ENCODE data around the gene BRF1.

Gene BRF1

GRCh38 chr14:105223770-105224544 lies 76.8 kb downstream of the BRF1 start:
- no peak for DNase-seq

GRCh38 chr14:105223260-105223659 lies 77.5 kb downstream of the BRF1 start:
- no peak for DNase-seq

GRCh38 chr14:105221598-105222178 lies 79.1 kb downstream of the BRF1 start:
- no peak for DNase-seq

DNA sequence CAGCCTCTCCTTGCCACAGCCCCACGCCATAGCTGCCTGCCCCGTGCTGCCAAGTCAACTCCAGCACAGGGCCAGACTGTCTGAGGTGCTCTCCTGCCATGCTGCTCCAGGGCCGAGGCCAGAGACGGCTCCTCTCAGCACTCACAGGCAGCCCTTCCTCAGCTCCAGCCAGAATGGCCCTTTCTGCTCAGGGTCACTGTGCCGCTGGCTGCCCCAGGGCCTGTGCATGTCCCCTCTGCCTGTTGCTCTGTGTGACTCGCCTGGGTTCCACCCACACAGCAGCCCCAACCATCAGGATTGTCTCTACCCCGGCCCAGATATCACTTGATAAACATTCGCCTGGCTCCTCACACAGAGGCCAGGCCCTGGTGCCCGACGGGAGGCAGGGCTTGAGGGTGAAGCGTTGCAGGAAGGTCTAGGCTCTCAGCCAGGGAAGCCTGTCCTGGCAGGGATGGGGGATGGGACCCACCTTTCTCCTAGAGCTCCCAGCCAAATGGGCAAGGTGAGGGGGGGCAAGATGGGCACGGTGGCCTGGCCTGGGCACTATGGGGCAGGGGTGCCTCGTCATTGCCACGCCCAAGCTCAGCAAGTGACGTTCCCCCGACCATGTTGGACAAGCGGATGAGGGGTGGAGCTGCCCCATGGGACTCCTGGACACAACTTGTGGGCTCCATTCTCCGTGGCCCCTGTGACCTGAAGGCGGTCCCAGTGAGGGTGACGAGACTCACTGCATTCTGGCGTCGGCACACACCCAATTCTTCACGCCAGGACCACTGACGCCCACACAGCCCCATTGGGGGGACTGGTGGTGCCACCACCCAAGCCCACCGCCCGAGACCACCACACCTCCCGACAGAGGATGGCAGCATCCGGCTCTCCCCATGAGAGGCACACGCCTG lies 79.9 kb downstream of the BRF1 start:
- no peak for DNase-seq

DNA sequence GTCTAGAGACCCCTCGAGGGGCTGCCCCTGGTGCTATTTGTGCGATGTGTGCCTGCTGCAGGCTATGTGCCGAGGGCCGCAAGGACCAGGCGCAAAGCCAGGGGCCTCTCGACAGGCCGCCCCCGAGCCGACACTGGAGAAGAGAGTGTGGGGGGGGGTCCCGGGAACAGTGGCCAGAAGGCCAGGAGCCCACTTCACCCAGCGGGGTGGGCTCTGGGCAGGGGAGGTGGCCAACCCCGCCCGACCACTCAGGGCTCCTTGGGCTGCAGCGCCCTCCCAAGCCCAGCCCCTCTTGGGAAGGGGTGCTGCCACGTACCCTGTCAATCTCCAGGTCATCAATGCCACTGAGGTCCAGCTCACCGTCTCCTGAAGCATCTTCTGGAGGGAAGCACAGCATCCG lies 81.0 kb downstream of the BRF1 start:
- no peak for DNase-seq

DNA sequence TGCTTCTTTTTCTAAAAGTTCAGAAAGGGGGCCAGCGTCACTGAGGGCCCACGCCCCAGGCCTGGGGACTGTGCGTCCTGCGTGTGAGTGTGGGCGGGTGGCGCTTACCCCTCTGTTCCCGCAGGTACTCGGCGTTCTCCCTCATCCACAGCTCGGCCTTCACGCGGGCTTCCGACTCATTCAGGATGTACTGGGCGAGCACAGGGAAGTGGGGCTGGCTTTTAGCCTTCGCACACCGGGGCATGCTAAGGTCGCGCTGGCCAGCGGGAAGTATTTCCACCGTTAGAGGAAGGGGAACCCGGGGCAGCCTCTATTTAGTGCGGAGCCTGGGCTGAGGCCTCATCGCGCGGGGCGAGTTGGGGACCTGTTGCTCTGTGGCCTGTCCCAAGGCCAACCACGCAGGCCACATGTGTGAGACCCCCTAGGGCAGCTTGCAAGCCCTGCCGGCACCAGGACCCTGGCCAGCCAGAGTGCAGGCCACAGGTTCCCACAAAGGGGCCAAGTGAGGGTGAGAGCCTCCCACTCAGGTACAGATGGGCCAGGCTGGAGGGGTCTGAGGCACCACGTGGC lies 81.7 kb downstream of the BRF1 start:
- DNase-seq = no peak

- no peak for DNase-seq
These were observed 82.2 kb downstream of the BRF1 start for GRCh38 chr14:105218611-105219010.

- no peak for DNase-seq
These were observed 83.0 kb downstream of the BRF1 start for GRCh38 chr14:105217774-105218173.

- DNase-seq = no peak
These were observed 84.1 kb downstream of the BRF1 start for GRCh38 chr14:105216490-105217247.

- no peak for DNase-seq
These were observed 85.2 kb downstream of the BRF1 start for GRCh38 chr14:105215602-105216001.

- no peak for DNase-seq
These were observed 86.4 kb downstream of the BRF1 start for GRCh38 chr14:105214324-105214915.

- no peak for DNase-seq
These were observed 87.4 kb downstream of the BRF1 start for GRCh38 chr14:105213361-105213760.

GRCh38 chr14:105212541-105213300 lies 88.1 kb downstream of the BRF1 start:
- no peak for DNase-seq

- DNase-seq = no peak
These were observed 89.1 kb downstream of the BRF1 start for GRCh38 chr14:105211758-105212089.

DNA sequence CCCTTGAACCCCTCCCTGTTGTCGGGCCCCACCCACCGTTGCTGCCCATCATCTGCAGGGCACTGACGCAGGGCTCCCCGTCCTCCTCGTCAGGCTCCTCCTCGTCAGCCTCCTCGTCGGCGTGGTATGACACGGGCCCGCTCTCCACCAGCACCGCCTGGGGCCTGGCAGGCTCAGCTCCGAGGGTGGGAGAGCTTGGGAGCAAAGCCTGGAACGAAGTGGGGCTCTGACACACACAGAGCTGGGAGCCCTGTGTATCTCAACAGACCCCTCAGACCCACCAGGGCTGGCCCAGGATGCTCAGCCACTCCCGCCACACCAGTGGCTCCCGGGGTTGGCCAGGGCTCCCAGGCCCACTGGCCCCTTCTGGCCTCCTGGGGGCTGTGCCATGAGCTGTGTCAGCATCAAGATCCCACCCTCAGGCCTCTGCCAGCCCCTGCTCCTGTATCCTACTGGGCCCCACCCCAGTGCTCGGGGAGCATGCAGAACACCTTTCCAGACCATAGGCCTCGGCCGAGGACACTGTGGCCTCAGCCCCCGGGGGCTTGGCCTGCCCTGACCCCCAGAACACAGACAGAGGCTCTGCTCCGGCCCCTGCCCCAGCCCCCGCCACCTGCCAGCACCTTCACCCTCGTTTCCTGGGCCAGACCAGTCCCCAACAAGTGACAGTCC lies 89.6 kb downstream of the BRF1 start:
- DNase-seq = no peak

DNA sequence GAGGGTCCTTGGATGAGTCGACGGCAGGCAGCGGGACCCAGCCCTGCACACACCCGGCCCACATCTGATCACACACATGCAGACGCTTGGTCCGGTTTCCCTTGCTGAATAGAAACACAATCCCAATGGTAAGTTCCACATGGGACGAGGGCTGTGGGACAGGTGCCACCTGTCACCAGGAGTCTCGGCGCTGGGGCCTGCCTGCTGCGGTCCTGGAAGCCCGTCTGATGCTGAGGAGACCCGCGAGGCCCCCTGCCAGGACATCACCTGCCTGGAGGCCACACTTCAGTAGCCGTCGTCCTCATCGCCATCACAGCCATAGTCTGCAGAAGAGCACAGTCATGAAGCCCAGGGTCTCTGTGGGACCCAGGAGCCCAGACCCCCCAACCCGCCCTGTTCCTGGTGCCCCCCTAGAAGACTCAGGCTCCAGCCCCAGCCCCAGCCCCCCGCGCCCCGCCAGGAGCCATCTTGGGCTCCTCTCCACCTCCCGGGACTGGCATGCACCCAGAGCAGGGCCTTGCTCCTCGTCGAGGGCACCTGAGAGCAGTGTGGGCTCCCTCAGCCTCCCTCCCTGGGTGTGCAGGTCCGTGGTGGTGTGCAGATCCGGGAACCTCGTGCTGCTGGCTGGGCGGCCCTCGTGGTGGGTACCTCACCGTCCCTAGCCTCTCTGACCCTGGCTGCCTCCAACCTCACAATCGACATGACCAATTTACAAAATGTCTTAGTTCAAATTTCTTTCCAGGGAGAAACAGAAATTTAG lies 90.4 kb downstream of the BRF1 start:
- DNase-seq = no peak

- DNase-seq = no peak
These were observed 91.2 kb downstream of the BRF1 start for GRCh38 chr14:105209646-105210045.

DNA sequence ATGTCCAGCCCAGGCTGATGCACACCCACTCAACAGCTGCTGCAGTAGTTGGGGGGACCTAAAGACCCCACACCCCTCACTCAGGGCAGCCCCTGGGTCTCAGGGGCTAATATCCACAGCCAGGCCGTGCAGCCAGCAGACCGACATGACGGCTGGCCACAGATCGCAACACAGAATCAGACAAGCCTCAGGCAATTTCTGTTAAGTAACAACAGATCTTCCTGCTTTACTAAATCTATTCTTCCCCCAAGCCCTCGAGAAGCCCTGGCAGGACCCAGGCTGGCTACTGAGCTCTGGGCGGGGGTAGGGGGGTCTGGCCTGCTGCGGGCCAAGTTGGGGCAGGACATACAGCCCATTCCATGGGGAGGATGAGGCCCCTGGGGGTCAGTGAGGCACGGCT lies 91.7 kb downstream of the BRF1 start:
- no peak for DNase-seq

GRCh38 chr14:105208738-105209075 lies 92.1 kb downstream of the BRF1 start:
- DNase-seq = no peak

DNA sequence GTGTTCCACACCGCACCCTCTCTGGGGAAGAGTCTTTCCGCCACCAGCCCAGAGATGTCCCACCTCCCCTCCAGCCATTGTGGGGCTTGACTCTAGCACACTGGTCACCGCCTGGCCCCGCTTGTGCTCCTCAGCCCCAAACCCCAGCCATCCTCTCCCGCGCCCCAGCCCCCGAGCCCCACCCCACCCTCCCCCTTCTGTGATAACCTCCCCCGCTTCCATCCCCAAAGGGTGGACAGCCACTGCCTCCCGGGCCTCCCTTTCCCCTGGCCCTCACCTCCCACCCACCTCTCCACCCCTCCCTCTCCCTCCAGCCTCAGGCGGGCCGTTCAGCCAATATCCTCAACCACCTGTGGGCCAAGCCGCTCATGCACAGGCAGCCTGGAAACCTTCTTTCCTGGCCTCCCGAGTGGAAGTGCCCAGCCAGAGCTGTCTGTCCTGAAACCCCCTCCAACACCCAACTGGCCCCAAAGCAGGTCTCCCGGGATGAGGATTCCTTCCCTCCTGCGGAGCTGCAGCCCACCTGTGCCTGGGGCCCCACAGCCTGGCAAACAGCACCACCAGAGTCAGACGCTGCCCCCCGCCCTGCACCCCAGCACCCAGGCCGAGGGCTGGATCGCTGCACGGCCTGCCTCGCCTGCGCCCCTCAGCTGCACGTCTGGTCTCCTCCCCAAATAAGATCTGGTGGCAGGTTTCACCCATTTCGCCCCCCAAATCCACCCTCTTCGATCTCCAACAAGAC lies 92.6 kb downstream of the BRF1 start:
- DNase-seq = no peak
